Adipocyte (in vitro differentiated cells): ENCODE measurements around the gene FAF1.
"Not testable (repeated sequence)": the region's sequence is repeated elsewhere in the genome, so short reads cannot be mapped to it uniquely, and the experiment has no call there.

Experiments used
- DNase-seq: peaks from one replicate; pipeline ENCODE4 v3.0.0-alpha.2; 2015; ENCODE audit warnings: low read depth
- H3K27me3 ChIP-seq: replicated peaks from 2 replicates; pipeline ENCODE4 v1.7.0; 2013; ENCODE audit warnings: mild to moderate bottlenecking, low read length, moderate library complexity; ENCODE audit not compliant: control insufficient read depth, insufficient read depth
- H3K36me3 ChIP-seq: 2 replicates; pipeline ENCODE4 v1.7.0; 2013; ENCODE audit warnings: low read length, mild to moderate bottlenecking, moderate library complexity; ENCODE audit not compliant: control insufficient read depth, insufficient read depth, severe bottlenecking
- H3K4me1 ChIP-seq: 2 replicates; pipeline ENCODE4 v1.7.0; 2013; ENCODE audit warnings: mild to moderate bottlenecking, low read length, moderate library complexity; ENCODE audit not compliant: control insufficient read depth, insufficient read depth
- H3K4me3 ChIP-seq: 2 replicates; pipeline ENCODE4 v1.7.0; 2013; ENCODE audit warnings: mild to moderate bottlenecking, low read length, moderate library complexity
- H3K9ac ChIP-seq: 2 replicates; pipeline ENCODE4 v1.7.0; 2013; ENCODE audit warnings: mild to moderate bottlenecking, low read length, moderate library complexity
- H3K9me3 ChIP-seq: 2 replicates; pipeline ENCODE4 v1.7.0; 2013; ENCODE audit warnings: mild to moderate bottlenecking, low read length, moderate library complexity; ENCODE audit not compliant: control insufficient read depth

FAF1 gene

DNA sequence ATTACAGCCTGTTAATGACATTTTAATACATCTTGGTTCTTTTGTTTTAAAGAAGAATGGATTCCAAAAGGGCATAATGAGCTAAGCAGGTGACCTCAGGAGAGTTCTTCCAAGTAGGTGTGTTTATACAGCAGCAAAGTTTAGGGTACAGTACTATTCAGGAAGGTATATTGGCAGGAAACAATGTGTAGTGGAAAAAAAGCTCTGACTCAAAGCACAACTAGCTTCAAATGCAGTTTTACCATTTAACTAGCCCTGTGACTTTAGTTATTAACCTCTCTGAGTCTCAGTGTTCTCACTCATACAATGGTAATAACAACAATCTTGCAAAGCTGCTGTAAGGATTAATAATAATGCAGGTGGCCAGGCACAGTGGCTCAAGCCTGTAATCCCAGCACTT, 29.9 kb downstream of the FAF1 start:
- Histone ChIP-seq H3K36me3 (no peaks in the 10 kb centered on the region), H3K9me3 (no peaks in the 10 kb centered on the region), H3K27me3 (no peaks in the 10 kb centered on the region), H3K9ac (no peak overlapping the region), H3K4me1 (no peaks in the 10 kb centered on the region), H3K4me3 (no peak overlapping the region)
- no peak for DNase-seq

- no peaks in the 10 kb centered on the region for H3K27me3 ChIP-seq
- no peaks in the 10 kb centered on the region for H3K36me3 ChIP-seq
- H3K9ac ChIP-seq, result no peak overlapping the region
- no peaks in the 10 kb centered on the region for H3K9me3 ChIP-seq
- no peak overlapping the region for H3K4me3 ChIP-seq
- no peaks in the 10 kb centered on the region for H3K4me1 ChIP-seq
- DNase-seq, result peak; percentile 80
These were observed 30.6 kb downstream of the FAF1 start for GRCh38 chr1:50929376-50929958.

DNA sequence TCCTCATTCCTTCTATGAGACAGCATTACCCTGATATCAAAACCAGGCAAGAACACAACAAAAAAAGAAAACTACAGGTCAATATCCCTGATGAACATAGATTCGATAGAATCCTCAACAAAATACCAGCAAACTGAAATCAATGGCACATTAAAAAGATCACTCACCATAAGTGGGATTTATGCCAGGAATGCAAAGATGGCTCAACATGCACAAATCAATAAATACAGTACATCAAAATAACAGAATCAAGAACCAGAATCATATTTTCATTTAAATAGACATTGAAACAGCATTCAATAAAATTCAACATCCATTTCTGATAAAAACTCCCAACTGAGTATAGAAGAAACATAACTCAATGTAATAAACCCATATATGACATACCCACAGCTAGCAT, 36.5 kb downstream of the FAF1 start:
- H3K27me3 ChIP-seq, result no peaks in the 10 kb centered on the region
- no peak overlapping the region for H3K9ac ChIP-seq
- no peak for DNase-seq
- H3K4me3 ChIP-seq, result no peak overlapping the region
- peaks cover 13% of the 10 kb centered on the region for H3K9me3 ChIP-seq
- H3K4me1 ChIP-seq, result no peaks in the 10 kb centered on the region
- H3K36me3 ChIP-seq, result no peaks in the 10 kb centered on the region

DNA sequence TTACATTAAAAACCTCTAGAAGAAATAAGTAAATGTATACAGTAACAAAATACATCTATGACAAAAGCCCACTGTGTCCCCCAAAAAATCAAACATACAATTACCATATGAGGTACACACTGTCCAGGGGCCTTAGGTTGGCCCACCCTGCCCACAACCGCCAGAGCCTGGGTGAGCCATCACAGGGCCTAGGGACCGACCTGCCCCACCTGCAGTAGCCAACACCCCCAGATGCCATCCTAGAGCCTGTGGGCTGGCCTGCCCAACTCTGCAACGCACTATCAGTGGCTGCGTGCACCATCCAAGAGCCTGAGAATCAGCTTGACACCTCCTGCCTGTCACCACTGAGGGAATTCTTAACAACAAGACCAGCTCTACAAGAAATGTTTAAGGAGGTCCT, 39.0 kb downstream of the FAF1 start:
- Histone ChIP-seq H3K27me3 (no peaks in the 10 kb centered on the region), H3K4me3 (no peak overlapping the region), H3K9me3 (peaks cover 13% of the 10 kb centered on the region), H3K4me1 (no peaks in the 10 kb centered on the region), H3K36me3 (no peaks in the 10 kb centered on the region), H3K9ac (no peak overlapping the region)
- no peak for DNase-seq

- Histone ChIP-seq H3K4me1 (no peaks in the 10 kb centered on the region), H3K9me3 (peaks cover 13% of the 10 kb centered on the region), H3K4me3 (no peak overlapping the region), H3K36me3 (no peaks in the 10 kb centered on the region), H3K9ac (no peak overlapping the region), H3K27me3 (no peaks in the 10 kb centered on the region)
- DNase-seq, result no peak
These were observed 39.7 kb downstream of the FAF1 start for GRCh38 chr1:50920409-50920808.

- no peak overlapping the region for H3K9ac ChIP-seq
- no peaks in the 10 kb centered on the region for H3K36me3 ChIP-seq
- no peak overlapping the region for H3K4me3 ChIP-seq
- no peaks in the 10 kb centered on the region for H3K4me1 ChIP-seq
- H3K9me3 ChIP-seq, result peaks cover 5% of the 10 kb centered on the region
- no peak for DNase-seq
- H3K27me3 ChIP-seq, result no peaks in the 10 kb centered on the region
These were observed 42.6 kb downstream of the FAF1 start for GRCh38 chr1:50917138-50918137.

- DNase-seq, result no peak
- H3K36me3 ChIP-seq, result no peaks in the 10 kb centered on the region
- H3K9me3 ChIP-seq, result peaks cover 5% of the 10 kb centered on the region
- H3K27me3 ChIP-seq, result no peaks in the 10 kb centered on the region
- no peaks in the 10 kb centered on the region for H3K4me1 ChIP-seq
- H3K9ac ChIP-seq, result no peak overlapping the region
- no peak overlapping the region for H3K4me3 ChIP-seq
These were observed 44.4 kb downstream of the FAF1 start for GRCh38 chr1:50915621-50916020.

- Histone ChIP-seq H3K9ac (no peak overlapping the region), H3K9me3 (no peaks in the 10 kb centered on the region), H3K27me3 (no peaks in the 10 kb centered on the region), H3K36me3 (no peaks in the 10 kb centered on the region), H3K4me3 (no peak overlapping the region), H3K4me1 (no peaks in the 10 kb centered on the region)
- DNase-seq, result no peak
These were observed 46.1 kb downstream of the FAF1 start for GRCh38 chr1:50913954-50914353.

DNA sequence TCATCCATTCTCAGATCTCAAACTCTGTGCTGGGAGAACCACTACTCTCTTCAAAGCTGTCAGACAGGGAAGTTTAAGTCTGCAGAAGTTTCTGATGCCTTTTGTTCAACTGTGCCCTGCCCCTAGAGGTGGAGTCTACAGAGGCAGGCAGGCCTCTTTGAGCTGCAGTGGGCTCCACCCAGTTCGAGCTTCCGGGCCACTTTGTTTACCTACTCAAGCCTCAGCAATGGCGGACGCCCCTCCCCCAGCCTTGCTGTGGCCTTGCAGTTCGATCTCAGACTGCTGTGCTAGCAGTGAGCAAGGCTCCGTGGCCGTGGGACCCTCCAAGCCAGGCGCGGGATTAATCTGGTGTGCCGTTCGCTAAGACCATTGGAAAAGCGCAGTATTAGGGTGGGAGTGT, 49.7 kb downstream of the FAF1 start:
- H3K9me3 ChIP-seq, H3K9ac ChIP-seq, H3K4me1 ChIP-seq, H3K27me3 ChIP-seq, H3K4me3 ChIP-seq, H3K36me3 ChIP-seq, DNase-seq: not testable (repeated sequence)

DNA sequence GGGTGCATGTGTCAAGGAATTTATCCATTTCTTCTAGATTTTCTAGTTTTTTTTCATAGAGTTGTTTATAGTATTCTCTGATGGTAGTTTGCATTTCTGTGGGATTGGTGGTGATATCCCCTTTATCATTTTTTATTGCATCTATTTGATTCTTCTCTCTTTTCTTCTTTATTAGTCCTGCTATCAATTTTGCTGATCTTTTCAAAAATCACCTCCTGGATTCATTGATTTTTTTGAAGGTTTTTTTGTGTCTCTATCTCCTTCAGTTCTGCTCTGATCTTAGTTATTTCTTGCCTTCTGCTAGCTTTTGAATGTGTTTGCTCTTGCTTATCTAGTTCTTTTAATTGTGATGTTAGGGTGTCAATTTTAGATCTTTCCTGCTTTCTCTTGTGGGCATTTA, 52.5 kb downstream of the FAF1 start:
- not testable (repeated sequence) for H3K9ac ChIP-seq, DNase-seq, H3K27me3 ChIP-seq, H3K9me3 ChIP-seq, H3K4me3 ChIP-seq, H3K36me3 ChIP-seq, H3K4me1 ChIP-seq

- H3K4me1 ChIP-seq, H3K27me3 ChIP-seq, H3K9me3 ChIP-seq, DNase-seq, H3K4me3 ChIP-seq, H3K36me3 ChIP-seq, H3K9ac ChIP-seq: not testable (repeated sequence)
These were observed 54.0 kb downstream of the FAF1 start for GRCh38 chr1:50906050-50906449.
